ENCODE data around the gene MAGEA2.
"Not testable (repeated sequence)": the region's sequence is repeated elsewhere in the genome, so short reads cannot be mapped to it uniquely, and the experiment has no call there.

MAGEA2 gene

GRCh38 chrX:152706500-152706899, 47.1 kb downstream of the MAGEA2 start:
- not testable (repeated sequence) for DNase-seq

GRCh38 chrX:152700390-152700789, 53.3 kb downstream of the MAGEA2 start:
- DNase-seq, result not testable (repeated sequence)
